ENCODE measurements around the gene MFAP4. TPM values are rescaled to one million over a fixed set of nuclear protein-coding genes. Genes with fewer than 3 reads are reported as not detected.

Gene MFAP4
- total RNA-seq, 1 donor from 2014 or later, result 270 TPM

- intact Hi-C loops (cut with DNase I), result no loop called here
- H3K9me3 ChIP-seq, result no peaks in the 10 kb centered on the region
- H3K27ac ChIP-seq, result no peak overlapping the region
- ATAC-seq (no peak), DNase-seq (peak; percentile 48)
- H3K4me3 ChIP-seq, result no peak overlapping the region
- H3K36me3 ChIP-seq, result no peaks in the 10 kb centered on the region
- no peaks in the 10 kb centered on the region for H3K27me3 ChIP-seq
- peaks cover 6% of the 10 kb centered on the region for H3K4me1 ChIP-seq
- no peak for TF ChIP-seq CTCF (IDR thresholded peaks at IDR 0.05)
These were observed 53.2 kb downstream of the MFAP4 start for GRCh38 chr17:19333736-19334290.

Small RNA genes within 50 kb of the gene (microRNA-seq; reads per million reads assigned to microRNA genes)
- gene MIR1180 (ENCODE audit: borderline microRNAs expressed), result 45.4 reads per million, percentile 56 among the genes with 10 or more reads in this experiment

Other genes starting within 250 kb of the MFAP4 start
- 54.5 TPM for gene EPN2, start 149.8 kb downstream of the MFAP4 start, total RNA-seq
- 9.9 TPM for gene B9D1, start 24.5 kb downstream of the MFAP4 start, total RNA-seq
- gene MAPK7, start 8.7 kb downstream of the MFAP4 start, total RNA-seq, result 25.7 TPM
- 1.6 TPM for gene RNF112, start 24.0 kb upstream of the MFAP4 start, total RNA-seq
- gene SLC47A1, start 146.7 kb upstream of the MFAP4 start, total RNA-seq, result 13.4 TPM

Data from upper lobe of right lung (tissue), 1 donor.